ENCODE results near the gene ALDH3A1. TPM values are rescaled to one million over a fixed set of nuclear protein-coding genes. Genes with fewer than 3 reads are reported as not detected.

Gene ALDH3A1
- total and polyA plus RNA-seq, 10 donors: 0.36 to 16.1 (median 0.77) TPM; not detected in 1

Other genes starting within 250 kb of the ALDH3A1 start
- gene SLC47A1, start 214.4 kb downstream of the ALDH3A1 start, total RNA-seq: 10 to 100 TPM in 2 of 7 donors, 1 to 10 TPM in 5; 3.6 to 23.0 (median 6.0) TPM
- 1 to 10 TPM; 1.2 to 2.4 (median 1.2) TPM for gene SLC47A1, start 214.4 kb downstream of the ALDH3A1 start, polyA plus RNA-seq
- gene ALDH3A2, start 99.5 kb downstream of the ALDH3A1 start, total RNA-seq: 10 to 100 TPM; 26.7 to 73.1 (median 68.1) TPM
- 10 to 100 TPM; 14.4 to 22.3 (median 15.4) TPM for gene ALDH3A2, start 99.5 kb downstream of the ALDH3A1 start, polyA plus RNA-seq
- not detected for gene SLC47A2, start 31.7 kb downstream of the ALDH3A1 start, total RNA-seq
- gene SLC47A2, start 31.7 kb downstream of the ALDH3A1 start, polyA plus RNA-seq: under 1 TPM in 1 of 3 donors, not detected in 2; 0.03 TPM
- 10 to 100 TPM; 12.2 to 20.9 (median 18.1) TPM for gene ULK2, start 119.6 kb upstream of the ALDH3A1 start, total RNA-seq
- 1 to 10 TPM; 2.7 to 5.2 (median 3.6) TPM for gene ULK2, start 119.6 kb upstream of the ALDH3A1 start, polyA plus RNA-seq
- 10 to 100 TPM; 43.3 to 69.8 (median 65.5) TPM for gene AKAP10, start 229.5 kb upstream of the ALDH3A1 start, total RNA-seq
- gene AKAP10, start 229.5 kb upstream of the ALDH3A1 start, polyA plus RNA-seq: 10 to 100 TPM in 1 of 3 donors, 1 to 10 TPM in 2; 6.9 to 10.8 (median 7.8) TPM

Data from spleen (tissue), 10 donors.